DOHH2 (cell line): Measurements from ENCODE around the gene YTHDC2.

ENCODE experiments used
- H3F3A ChIP-seq: fragments of 200-600 bp; sonication (generic), shearing (Covaris generic); 2 replicates; pipeline ENCODE4 v1.6.0; 2016; ENCODE audit warnings: antibody characterized with exemption, mild to moderate bottlenecking; ENCODE audit not compliant: control insufficient read depth, insufficient read depth
- H3K27ac ChIP-seq: fragments of 200-600 bp; sonication (generic); 2 replicates; pipeline ENCODE4 v1.5.1; 2014; ENCODE audit warnings: low read depth, mild to moderate bottlenecking, low read length, moderate library complexity
- H3K27me3 ChIP-seq: fragments of 200-600 bp; sonication (generic); 2 replicates; pipeline ENCODE4 v1.6.1; 2014; ENCODE audit warnings: mild to moderate bottlenecking, low read length, mixed read lengths; ENCODE audit not compliant: control insufficient read depth
- H3K36me3 ChIP-seq: fragments of 200-600 bp; sonication (generic); 2 replicates; pipeline ENCODE4 v1.6.1; 2014; ENCODE audit warnings: mild to moderate bottlenecking, low read length, moderate library complexity, mixed read lengths; ENCODE audit not compliant: control insufficient read depth
- H3K4me1 ChIP-seq: fragments of 200-600 bp; sonication (generic); 2 replicates; pipeline ENCODE4 v1.6.1; 2014; ENCODE audit warnings: mild to moderate bottlenecking, low read length, mixed read lengths; ENCODE audit not compliant: control insufficient read depth
- H3K4me2 ChIP-seq: fragments of 200-600 bp; sonication (generic); 2 replicates; pipeline ENCODE4 v1.6.0; 2014; ENCODE audit warnings: mild to moderate bottlenecking, low read length, moderate library complexity
- H3K4me3 ChIP-seq: fragments of 200-600 bp; sonication (generic); 2 replicates; pipeline ENCODE4 v1.5.1; 2014; ENCODE audit warnings: mild to moderate bottlenecking, low read length, mixed read lengths
- H3K79me2 ChIP-seq: fragments of 200-600 bp; sonication (generic); 2 replicates; pipeline ENCODE4 v1.6.1; 2014; ENCODE audit warnings: mild to moderate bottlenecking, low read length, mixed read lengths; ENCODE audit not compliant: control insufficient read depth
- H3K9me2 ChIP-seq: fragments of 200-600 bp; sonication (generic); replicated peaks from 2 replicates; pipeline ENCODE4 v1.6.1; 2014; ENCODE audit warnings: mild to moderate bottlenecking, low read length, mixed read lengths; ENCODE audit not compliant: control insufficient read depth
- H3K9me3 ChIP-seq: fragments of 200-600 bp; sonication (generic); 2 replicates; pipeline ENCODE4 v1.6.1; 2014; ENCODE audit warnings: antibody characterized with exemption, low read length, mixed read lengths; ENCODE audit not compliant: control insufficient read depth, insufficient read depth
- H4K20me1 ChIP-seq: fragments of 200-600 bp; sonication (generic); 2 replicates; pipeline ENCODE4 v1.6.0; 2014; ENCODE audit warnings: low read depth, mild to moderate bottlenecking, antibody characterized with exemption, low read length, moderate library complexity; ENCODE audit not compliant: control insufficient read depth, insufficient read depth
- EZH2phosphoT487 ChIP-seq: fragments of 200-600 bp; sonication (generic); IDR thresholded peaks from 2 replicates; pipeline ENCODE4 v1.6.1; 2017; ENCODE audit warnings: borderline replicate concordance, mild to moderate bottlenecking, antibody characterized with exemption, low read length, moderate library complexity, mixed read lengths
- TF ChIP-seq, protein P1 (sequence below): fragments of 200-600 bp; sonication (generic); IDR thresholded peaks from one replicate; pipeline ENCODE4 v1.5.1; 2014; ENCODE audit warnings: antibody characterized with exemption, mild to moderate bottlenecking, low read depth, low read length; ENCODE audit not compliant: poor library complexity, severe bottlenecking

YTHDC2 gene

DNA sequence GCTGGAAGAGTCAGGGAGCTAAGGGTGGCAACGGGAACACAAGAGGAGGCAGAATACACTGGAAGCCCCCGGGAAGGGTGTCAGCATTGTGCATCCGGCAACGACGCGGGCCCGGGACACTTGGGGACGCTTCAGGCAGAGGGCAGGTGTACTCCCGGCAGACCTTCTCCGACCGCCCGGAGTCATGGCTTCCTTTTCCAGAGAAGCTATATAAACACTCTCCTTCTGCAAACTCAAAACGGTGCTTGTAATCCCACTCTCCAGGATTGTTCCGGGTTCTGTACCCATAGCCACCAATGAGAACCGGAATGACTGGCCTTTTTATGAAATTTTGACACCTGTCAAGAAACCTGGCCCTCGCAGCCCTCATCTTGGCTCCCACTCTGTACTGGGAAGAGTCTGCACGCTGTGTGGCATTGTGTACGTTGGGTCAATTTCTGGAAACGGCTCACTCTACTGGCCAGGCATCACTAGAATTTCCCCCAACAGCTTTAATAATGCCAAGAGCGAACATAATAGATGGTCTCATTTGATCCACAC lies 24.8 kb upstream of the YTHDC2 start:
- Histone ChIP-seq H3K9me3 (peaks cover 9% of the 10 kb centered on the region; the same call in 1 of the 2 replicates), H3K27me3 (no peaks in the 10 kb centered on the region), H3K4me3 (no peak overlapping the region), H3K4me2 (no peak overlapping the region), H4K20me1 (no peaks in the 10 kb centered on the region), H3K36me3 (no peaks in the 10 kb centered on the region), H3K4me1 (no peaks in the 10 kb centered on the region), H3F3A (no peaks in the 10 kb centered on the region), H3K9me2 (no peaks in the 10 kb centered on the region), H3K27ac (no peak overlapping the region), H3K79me2 (no peaks in the 10 kb centered on the region)
- TF ChIP-seq EZH2phosphoT487: no peak
- TF ChIP-seq, protein P1, sequence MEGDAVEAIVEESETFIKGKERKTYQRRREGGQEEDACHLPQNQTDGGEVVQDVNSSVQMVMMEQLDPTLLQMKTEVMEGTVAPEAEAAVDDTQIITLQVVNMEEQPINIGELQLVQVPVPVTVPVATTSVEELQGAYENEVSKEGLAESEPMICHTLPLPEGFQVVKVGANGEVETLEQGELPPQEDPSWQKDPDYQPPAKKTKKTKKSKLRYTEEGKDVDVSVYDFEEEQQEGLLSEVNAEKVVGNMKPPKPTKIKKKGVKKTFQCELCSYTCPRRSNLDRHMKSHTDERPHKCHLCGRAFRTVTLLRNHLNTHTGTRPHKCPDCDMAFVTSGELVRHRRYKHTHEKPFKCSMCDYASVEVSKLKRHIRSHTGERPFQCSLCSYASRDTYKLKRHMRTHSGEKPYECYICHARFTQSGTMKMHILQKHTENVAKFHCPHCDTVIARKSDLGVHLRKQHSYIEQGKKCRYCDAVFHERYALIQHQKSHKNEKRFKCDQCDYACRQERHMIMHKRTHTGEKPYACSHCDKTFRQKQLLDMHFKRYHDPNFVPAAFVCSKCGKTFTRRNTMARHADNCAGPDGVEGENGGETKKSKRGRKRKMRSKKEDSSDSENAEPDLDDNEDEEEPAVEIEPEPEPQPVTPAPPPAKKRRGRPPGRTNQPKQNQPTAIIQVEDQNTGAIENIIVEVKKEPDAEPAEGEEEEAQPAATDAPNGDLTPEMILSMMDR: no peak

GRCh38 chr5:113489299-113489698 lies 24.2 kb upstream of the YTHDC2 start:
- H3K36me3 ChIP-seq: no peaks in the 10 kb centered on the region
- H3K9me3 ChIP-seq: peaks cover 9% of the 10 kb centered on the region; the same call in 1 of the 2 replicates
- H3K4me3 ChIP-seq: no peak overlapping the region
- no peak overlapping the region for H3K27ac ChIP-seq
- no peaks in the 10 kb centered on the region for H4K20me1 ChIP-seq
- no peaks in the 10 kb centered on the region for H3F3A ChIP-seq
- no peak overlapping the region for H3K4me2 ChIP-seq
- TF ChIP-seq, protein P1: no peak
- TF ChIP-seq EZH2phosphoT487: no peak
- H3K9me2 ChIP-seq: no peaks in the 10 kb centered on the region
- no peaks in the 10 kb centered on the region for H3K79me2 ChIP-seq
- no peaks in the 10 kb centered on the region for H3K4me1 ChIP-seq
- no peaks in the 10 kb centered on the region for H3K27me3 ChIP-seq

- no peaks in the 10 kb centered on the region for H3K27me3 ChIP-seq
Measured at GRCh38 chr5:113490317-113490716, 23.2 kb upstream of the YTHDC2 start.

More at GRCh38 chr5:113490317-113490716, 23.2 kb upstream of the YTHDC2 start:
- Histone ChIP-seq H3F3A (no peaks in the 10 kb centered on the region), H3K4me1 (no peaks in the 10 kb centered on the region), H3K79me2 (no peaks in the 10 kb centered on the region), H3K27ac (no peak overlapping the region), H3K4me3 (no peak overlapping the region), H3K4me2 (no peak overlapping the region), H3K9me2 (no peaks in the 10 kb centered on the region), H3K36me3 (no peaks in the 10 kb centered on the region), H3K9me3 (peaks cover 9% of the 10 kb centered on the region; the same call in 1 of the 2 replicates), H4K20me1 (no peaks in the 10 kb centered on the region)
- no peak for TF ChIP-seq EZH2phosphoT487
- TF ChIP-seq, protein P1: no peak
